Activated naive CD8-positive, alpha-beta T cell treated with anti-CD3 and anti-CD28 coated beads, Interleukin-2, amount 50 U/mL, for 24 hours (primary cell): ENCODE measurements around the gene CYREN.
A peak's percentile ranks its signal among the peaks of the same experiment; 100 is the strongest.
"Not testable (repeated sequence)": the region's sequence is repeated elsewhere in the genome, so short reads cannot be mapped to it uniquely, and the experiment has no call there.

Experiments used
- ATAC-seq: fragments of 150-1000 bp; cut with Tn5 transposase; one replicate; pipeline ENCODE4 v1.10.0; 2021
- DNase-seq: peaks from one replicate; pipeline ENCODE4 v3.0.0; 2021
- H3K27ac Mint-ChIP-seq: one replicate; pipeline ENCODE4 v1.8.0; 2021; ENCODE audit warnings: mild to moderate bottlenecking, mixed read lengths
- H3K27me3 Mint-ChIP-seq: one replicate; pipeline ENCODE4 v1.8.0; 2021; ENCODE audit warnings: mixed read lengths
- H3K36me3 Mint-ChIP-seq: one replicate; pipeline ENCODE4 v1.8.0; 2021; ENCODE audit warnings: low read depth, mixed read lengths
- H3K4me1 Mint-ChIP-seq: one replicate; pipeline ENCODE4 v1.8.0; 2021; ENCODE audit warnings: mixed read lengths
- H3K4me3 Mint-ChIP-seq: one replicate; pipeline ENCODE4 v1.8.0; 2021; ENCODE audit warnings: mild to moderate bottlenecking, moderate library complexity, mixed read lengths
- H3K9me3 Mint-ChIP-seq: one replicate; pipeline ENCODE4 v1.8.0; 2021; ENCODE audit warnings: mixed read lengths

Gene CYREN

DNA sequence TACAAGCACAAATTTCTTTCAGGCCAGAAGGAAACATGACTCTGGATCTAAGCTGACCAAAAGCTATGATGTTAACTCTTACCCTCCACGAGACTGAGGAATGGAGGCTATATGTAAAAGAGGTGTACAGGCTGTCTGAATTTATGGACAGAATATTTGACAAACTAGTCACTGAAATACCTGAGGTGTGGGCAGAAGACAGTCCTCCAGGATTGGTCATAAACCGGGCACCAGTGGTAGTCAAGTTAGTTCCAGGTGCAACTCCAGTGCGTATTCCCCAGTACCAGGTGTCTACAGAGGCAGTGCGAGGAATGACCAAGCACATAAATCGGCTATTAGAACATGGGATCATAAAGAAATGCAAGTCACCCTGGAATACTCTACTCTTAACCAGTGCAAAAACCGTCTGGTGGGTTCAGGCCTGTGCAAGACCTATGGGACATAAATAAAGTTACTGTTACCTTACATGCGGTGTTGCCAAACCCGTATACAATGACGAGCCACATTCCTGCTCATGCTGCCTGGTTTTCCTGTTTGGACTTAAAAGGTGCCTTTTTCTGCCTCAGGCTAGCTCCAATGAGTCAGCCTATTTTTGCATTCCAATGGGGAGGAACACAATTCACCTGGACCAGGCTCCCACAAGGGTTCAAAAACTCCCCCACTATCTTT lies 6.7 kb upstream of the CYREN start:
- H3K4me3 Mint-ChIP-seq = no peak overlapping the region
- peaks cover 7% of the 10 kb centered on the region for H3K4me1 Mint-ChIP-seq
- no peaks in the 10 kb centered on the region for H3K27me3 Mint-ChIP-seq
- peaks cover 20% of the 10 kb centered on the region for H3K36me3 Mint-ChIP-seq
- no peak for ATAC-seq
- H3K9me3 Mint-ChIP-seq = peaks cover 18% of the 10 kb centered on the region
- no peak for DNase-seq
- no peak overlapping the region for H3K27ac Mint-ChIP-seq

GRCh38 chr7:135175931-135176330 lies 5.4 kb upstream of the CYREN start:
- Mint-ChIP-seq H3K4me1 (peaks cover 18% of the 10 kb centered on the region), H3K9me3 (peaks cover 8% of the 10 kb centered on the region), H3K4me3 (no peak overlapping the region), H3K36me3 (peaks cover 8% of the 10 kb centered on the region), H3K27ac (no peak overlapping the region), H3K27me3 (no peaks in the 10 kb centered on the region)
- ATAC-seq (no peak), DNase-seq (no peak)

DNA sequence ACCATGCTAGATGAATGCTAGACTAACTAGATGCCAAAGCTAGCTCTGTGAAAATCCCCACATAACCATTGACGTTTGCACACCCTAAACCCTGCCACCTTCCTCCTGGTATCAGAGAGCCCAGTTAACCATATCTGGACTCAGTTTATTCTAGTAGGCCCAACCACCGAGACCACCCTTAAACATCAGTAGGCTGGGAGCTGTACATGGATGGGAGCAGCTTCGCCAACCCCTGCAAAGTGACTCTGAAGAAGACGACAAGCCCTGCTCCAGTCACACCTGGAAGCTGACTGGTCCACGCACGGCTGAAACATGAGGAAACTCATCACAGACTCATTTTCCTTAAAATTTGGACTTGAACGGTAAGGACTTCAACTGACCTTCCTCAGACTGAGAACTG lies 4.4 kb upstream of the CYREN start:
- peaks cover under 1% of the 10 kb centered on the region for H3K36me3 Mint-ChIP-seq
- no peak for ATAC-seq
- H3K27me3 Mint-ChIP-seq = no peaks in the 10 kb centered on the region
- no peak for DNase-seq
- no peak overlapping the region for H3K27ac Mint-ChIP-seq
- no peak overlapping the region for H3K4me3 Mint-ChIP-seq
- H3K9me3 Mint-ChIP-seq = peaks cover under 1% of the 10 kb centered on the region
- peaks cover 17% of the 10 kb centered on the region for H3K4me1 Mint-ChIP-seq

DNA sequence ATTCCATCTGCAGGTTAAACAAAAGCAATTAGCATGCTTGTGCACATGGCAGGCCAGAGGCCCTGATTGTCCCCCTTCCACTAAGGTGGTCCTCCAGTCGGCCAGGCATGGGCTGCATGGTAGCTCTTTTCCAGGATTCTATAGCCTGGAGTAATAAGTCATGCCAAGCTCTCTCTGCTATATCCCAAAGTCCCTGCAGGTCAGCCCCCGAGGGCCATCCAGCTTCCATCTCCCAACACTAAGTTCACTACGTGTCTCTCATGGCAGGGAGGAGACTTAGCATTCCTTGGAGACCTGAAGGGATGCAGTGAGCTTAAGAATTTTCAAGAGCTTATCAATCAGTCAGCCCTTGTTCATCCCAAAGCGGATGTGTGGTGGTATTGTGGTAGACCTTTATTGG lies 3.4 kb upstream of the CYREN start:
- not testable (repeated sequence) for H3K36me3 Mint-ChIP-seq, H3K4me3 Mint-ChIP-seq

GRCh38 chr7:135171581-135172291 lies 1.2 kb upstream of the CYREN start:
- peaks cover 47% of the 10 kb centered on the region for H3K4me1 Mint-ChIP-seq
- not testable (repeated sequence) for DNase-seq, H3K9me3 Mint-ChIP-seq, H3K27me3 Mint-ChIP-seq, ATAC-seq
- H3K27ac Mint-ChIP-seq = peak overlapping the region; percentile 92
- peak overlapping the region; percentile 94 for H3K4me3 Mint-ChIP-seq
- peaks cover 22% of the 10 kb centered on the region for H3K36me3 Mint-ChIP-seq

More for the DNA sequence above, 3.4 kb upstream of the CYREN start:
- H3K9me3 Mint-ChIP-seq, DNase-seq, H3K27ac Mint-ChIP-seq, ATAC-seq, H3K27me3 Mint-ChIP-seq: not testable (repeated sequence)
- peaks cover 27% of the 10 kb centered on the region for H3K4me1 Mint-ChIP-seq

- peaks cover 53% of the 10 kb centered on the region for H3K4me1 Mint-ChIP-seq
- H3K4me3 Mint-ChIP-seq = peak overlapping the region; percentile 94
- ATAC-seq = not testable (repeated sequence)
These were observed 533 bp upstream of the CYREN start for GRCh38 chr7:135170998-135171481.

GRCh38 chr7:135169964-135170273 lies 588 bp downstream of the CYREN start:
- Mint-ChIP-seq H3K27ac (peak overlapping the region; percentile 97), H3K4me1 (peaks cover 55% of the 10 kb centered on the region), H3K4me3 (peak overlapping the region; percentile 94), H3K27me3 (no peaks in the 10 kb centered on the region), H3K36me3 (peaks cover 40% of the 10 kb centered on the region), H3K9me3 (no peaks in the 10 kb centered on the region)
- ATAC-seq (no peak), DNase-seq (no peak)

More at GRCh38 chr7:135170998-135171481, 533 bp upstream of the CYREN start:
- not testable (repeated sequence) for H3K27me3 Mint-ChIP-seq, H3K9me3 Mint-ChIP-seq, DNase-seq
- Mint-ChIP-seq H3K36me3 (peaks cover 29% of the 10 kb centered on the region), H3K27ac (peak overlapping the region; percentile 92)

- peaks cover 57% of the 10 kb centered on the region for H3K4me1 Mint-ChIP-seq
- ATAC-seq (peak; percentile 62), DNase-seq (peak; percentile 77)
- peaks cover 41% of the 10 kb centered on the region for H3K36me3 Mint-ChIP-seq
- H3K9me3 Mint-ChIP-seq = no peaks in the 10 kb centered on the region
- H3K27me3 Mint-ChIP-seq = no peaks in the 10 kb centered on the region
- H3K27ac Mint-ChIP-seq = peak overlapping the region; percentile 97
- H3K4me3 Mint-ChIP-seq = peak overlapping the region; percentile 94
These were observed 1.2 kb downstream of the CYREN start for GRCh38 chr7:135169141-135169963.

GRCh38 chr7:135168489-135169140 lies 1.9 kb downstream of the CYREN start:
- peaks cover 59% of the 10 kb centered on the region for H3K4me1 Mint-ChIP-seq
- ATAC-seq (no peak), DNase-seq (no peak)
- H3K27ac Mint-ChIP-seq = peak overlapping the region; percentile 97
- H3K36me3 Mint-ChIP-seq = peaks cover 46% of the 10 kb centered on the region
- H3K9me3 Mint-ChIP-seq = no peaks in the 10 kb centered on the region
- H3K27me3 Mint-ChIP-seq = no peaks in the 10 kb centered on the region
- peak overlapping the region; percentile 94 for H3K4me3 Mint-ChIP-seq

DNA sequence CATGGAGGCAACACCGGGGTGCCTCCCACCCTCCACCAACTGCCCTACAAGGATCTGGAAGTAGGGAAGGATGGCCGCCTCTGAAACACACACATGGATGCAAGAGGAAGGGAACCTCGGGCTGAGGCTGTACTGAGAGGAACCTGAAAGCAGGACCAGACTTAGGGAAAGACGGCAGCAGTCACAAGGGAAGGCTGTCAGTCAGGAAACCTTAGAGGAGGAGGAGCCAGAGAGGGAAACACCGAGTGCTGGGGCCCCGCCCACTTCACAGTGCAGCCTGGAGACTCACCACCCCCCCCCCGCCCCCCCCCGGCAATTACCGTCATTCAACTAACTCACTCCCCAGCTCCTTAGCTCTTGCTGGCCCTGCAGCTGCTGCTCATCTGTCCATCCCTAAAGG lies 2.5 kb downstream of the CYREN start:
- ATAC-seq (no peak), DNase-seq (no peak)
- Mint-ChIP-seq H3K4me3 (peak overlapping the region; percentile 94), H3K4me1 (peaks cover 60% of the 10 kb centered on the region), H3K27ac (peak overlapping the region; percentile 97), H3K9me3 (no peaks in the 10 kb centered on the region), H3K27me3 (no peaks in the 10 kb centered on the region), H3K36me3 (peaks cover 49% of the 10 kb centered on the region)

DNA sequence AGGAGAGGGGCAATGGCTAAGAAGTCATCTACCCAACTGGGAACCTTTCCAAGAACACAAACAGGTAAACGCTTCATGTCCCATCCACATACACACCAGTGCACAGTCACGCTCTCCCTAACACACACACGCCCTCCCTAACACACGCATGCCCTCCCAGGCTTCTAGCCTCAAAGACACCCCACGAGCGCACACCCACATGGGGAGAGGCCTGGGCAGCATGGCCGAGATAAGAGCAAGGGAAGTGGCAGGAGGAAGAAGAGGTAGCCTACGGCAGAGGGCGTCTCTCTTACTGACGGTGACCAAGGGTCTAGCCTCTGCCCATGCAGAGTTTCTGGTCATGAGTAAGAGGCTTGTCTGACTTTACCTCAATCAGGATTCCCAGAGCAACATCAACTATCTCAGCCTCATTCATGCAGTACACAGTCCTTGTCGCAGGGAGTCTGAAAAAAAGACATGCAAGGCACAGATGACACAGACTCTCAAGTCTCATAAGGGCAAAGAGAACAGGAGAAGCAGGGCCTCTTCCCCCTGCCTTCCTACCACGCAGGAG lies 3.1 kb downstream of the CYREN start:
- H3K27me3 Mint-ChIP-seq = no peaks in the 10 kb centered on the region
- peaks cover 3% of the 10 kb centered on the region for H3K9me3 Mint-ChIP-seq
- H3K4me1 Mint-ChIP-seq = peaks cover 60% of the 10 kb centered on the region
- peaks cover 55% of the 10 kb centered on the region for H3K36me3 Mint-ChIP-seq
- no peak for DNase-seq
- H3K27ac Mint-ChIP-seq = peak overlapping the region; percentile 97
- ATAC-seq = no peak
- peak overlapping the region; percentile 46 for H3K4me3 Mint-ChIP-seq

DNA sequence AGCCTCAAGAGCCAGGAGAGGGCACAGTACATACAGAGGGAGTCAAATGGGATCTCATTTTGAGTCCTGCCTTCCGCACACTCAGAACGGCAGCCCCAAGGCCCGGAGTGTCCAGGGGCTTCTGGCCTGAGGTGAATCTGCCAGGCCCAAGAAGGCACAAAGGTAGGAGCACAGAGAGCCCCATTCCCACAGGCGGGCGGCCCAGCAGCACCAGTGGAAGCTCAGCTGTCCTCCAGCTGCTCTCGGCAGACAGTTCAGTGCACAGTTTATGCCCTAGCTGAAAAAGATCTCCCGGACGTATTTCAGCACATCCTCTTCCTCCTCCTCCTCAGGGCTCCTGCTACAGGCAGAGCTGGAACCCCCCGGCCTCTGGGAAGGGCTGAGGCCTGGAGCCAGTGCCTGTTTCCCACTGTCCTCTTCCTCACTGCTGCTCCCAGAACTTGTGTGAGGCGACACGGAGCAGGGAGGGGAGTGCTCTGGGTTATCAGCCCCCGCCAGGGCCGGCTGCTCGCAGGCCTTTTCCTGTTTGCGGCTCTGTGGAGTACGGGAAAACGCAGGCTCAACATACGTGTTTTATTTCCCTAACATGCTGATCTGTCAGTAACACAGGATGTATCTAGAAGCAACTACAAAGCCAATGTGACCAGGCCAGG lies 4.0 kb downstream of the CYREN start:
- H3K4me1 Mint-ChIP-seq = peaks cover 58% of the 10 kb centered on the region
- no peak for DNase-seq
- H3K4me3 Mint-ChIP-seq = no peak overlapping the region

GRCh38 chr7:135165862-135166261 lies 4.6 kb downstream of the CYREN start:
- H3K4me1 Mint-ChIP-seq = peaks cover 60% of the 10 kb centered on the region
- H3K36me3 Mint-ChIP-seq = peaks cover 70% of the 10 kb centered on the region
- H3K27ac Mint-ChIP-seq = peak overlapping the region; percentile 52
- ATAC-seq (no peak), DNase-seq (no peak)
- no peaks in the 10 kb centered on the region for H3K27me3 Mint-ChIP-seq
- H3K4me3 Mint-ChIP-seq = no peak overlapping the region
- peaks cover 8% of the 10 kb centered on the region for H3K9me3 Mint-ChIP-seq

More for the DNA sequence above, 4.0 kb downstream of the CYREN start:
- no peak for ATAC-seq
- Mint-ChIP-seq H3K9me3 (peaks cover 8% of the 10 kb centered on the region), H3K27me3 (no peaks in the 10 kb centered on the region), H3K36me3 (peaks cover 64% of the 10 kb centered on the region), H3K27ac (peak overlapping the region; percentile 52)
